Left lung (tissue), 10 donors: Measurements from ENCODE around the gene ALAS1. TPM values are rescaled to one million over a fixed set of nuclear protein-coding genes. Genes with fewer than 3 reads are reported as not detected.

Experiments
- ATAC-seq: fragments of 200-7000 bp; cut with Tn5 transposase; one replicate; pipeline ENCODE4 v1.9.1; 2020; ENCODE audit warnings: moderate library complexity
- DNase-seq, 4 donors: peaks; one replicate each; pipeline ENCODE4 v3.0.0-alpha.2; 2013 to 2020
- H3K27ac ChIP-seq, 2 donors: fragments of 200-600 bp; sonication (generic) in 1 of 2; one replicate each; pipeline versions ENCODE4 v1.5.0 to v1.8.0; 2020 to 2021
- H3K27me3 ChIP-seq, 2 donors: fragments of 200-600 bp; sonication (generic) in 1 of 2; one replicate each; pipeline versions ENCODE4 v1.5.0 to v1.8.0; 2020 to 2021
- H3K36me3 ChIP-seq, 2 donors: fragments of 200-600 bp; sonication (generic) in 1 of 2; one replicate each; pipeline versions ENCODE4 v1.5.0 to v1.8.0; 2020 to 2021
- H3K4me1 ChIP-seq, 2 donors: fragments of 200-600 bp; one replicate each; pipeline ENCODE4 v1.8.0; 2021
- H3K4me3 ChIP-seq, 2 donors: fragments of 200-600 bp; sonication (generic) in 1 of 2; one replicate each; pipeline versions ENCODE4 v1.5.0 to v1.8.0; 2020 to 2021; ENCODE audit warnings: mild to moderate bottlenecking in 1 of 2
- H3K9me3 ChIP-seq, 2 donors: fragments of 200-600 bp; sonication (generic) in 1 of 2; one replicate each; pipeline versions ENCODE4 v1.5.0 to v1.8.0; 2020 to 2021
- CTCF ChIP-seq, 2 donors: fragments of 200-600 bp; sonication (generic) in 1 of 2; IDR thresholded peaks; one replicate each; pipeline versions ENCODE4 v1.5.0 to v1.8.0; 2021; ENCODE audit warnings: antibody characterized with exemption in 2 of 2
- intact Hi-C, 2 donors: fragments of 100-400 bp; cut with DNase I; formaldehyde crosslinking; loops; one replicate each; pipeline versions ENCODE4 v1.11.2 to v1.14.2; 2022
- polyA plus RNA-seq, 6 donors: library from polyadenylated mRNA; unstranded; fragments of 120-200 nt; gene quantifications; one replicate each; pipeline ENCODE4 v1.2.1, GENCODE V29; 2013; ENCODE audit not compliant: insufficient read length in 6 of 6
- total RNA-seq, 2 donors: library from RNA; stranded (reverse); fragmentation: NEBNext Ultra II Directional; extraction: Animal tissue kit (Norgen Biotek cat#: 25700); gene quantifications; one replicate each; pipeline ENCODE4 v1.2.1, GENCODE V29; 2021
- donor health status: DM: no; HTN: yes; CAD: no.
- donor health status: DM: no; HTN: no; CAD: no.

The ALAS1 gene
- total and polyA plus RNA-seq, 8 donors = 31.6 to 70.1 (median 44.2) TPM

GRCh38 chr3:52172262-52172757, 25.6 kb upstream of the ALAS1 start:
- H3K4me1 ChIP-seq = peaks cover 0 to 4% of the 10 kb centered on the region in 2 donors
- DNase-seq = no peak
- H3K27me3 ChIP-seq = no peaks in the 10 kb centered on the region
- no peak for ATAC-seq
- intact Hi-C loops = no loop called here
- no peaks in the 10 kb centered on the region for H3K9me3 ChIP-seq
- TF ChIP-seq CTCF (IDR thresholded peaks at IDR 0.05) = no peak
- H3K36me3 ChIP-seq = no peaks in the 10 kb centered on the region
- no peak overlapping the region for H3K4me3 ChIP-seq
- H3K27ac ChIP-seq = no peak overlapping the region

DNA sequence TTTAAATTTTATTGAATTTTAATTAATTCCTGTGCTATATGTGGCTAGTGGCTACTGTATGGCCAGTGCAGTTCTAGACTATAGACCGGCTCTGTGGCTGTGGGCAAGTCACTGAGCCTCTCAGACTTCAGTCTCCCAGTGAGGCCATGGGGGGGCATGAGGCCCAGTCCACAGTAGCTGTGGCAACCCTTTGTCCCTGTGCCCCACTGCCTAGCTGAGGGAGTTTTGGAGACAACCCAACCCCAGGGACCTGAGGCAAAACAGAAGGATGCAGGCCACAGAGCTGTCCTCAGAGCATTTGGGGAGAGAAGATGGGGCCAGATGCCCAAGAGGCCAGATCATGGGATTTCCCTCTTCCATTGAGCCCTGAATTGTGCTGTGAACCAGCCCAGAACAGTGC, 24.9 kb upstream of the ALAS1 start:
- intact Hi-C loops = no loop called here
- no peaks in the 10 kb centered on the region for H3K27me3 ChIP-seq
- DNase-seq (no peak), ATAC-seq (no peak)
- no peak for TF ChIP-seq CTCF (IDR thresholded peaks at IDR 0.05)
- H3K4me3 ChIP-seq = no peak overlapping the region
- H3K9me3 ChIP-seq = no peaks in the 10 kb centered on the region
- H3K36me3 ChIP-seq = no peaks in the 10 kb centered on the region
- H3K4me1 ChIP-seq = peaks cover 0 to 4% of the 10 kb centered on the region in 2 donors
- H3K27ac ChIP-seq = no peak overlapping the region

GRCh38 chr3:52174896-52175295, 23.1 kb upstream of the ALAS1 start:
- ATAC-seq (no peak), DNase-seq (no peak)
- intact Hi-C loops = no loop called here
- no peak overlapping the region for H3K4me3 ChIP-seq
- H3K9me3 ChIP-seq = no peaks in the 10 kb centered on the region
- no peaks in the 10 kb centered on the region for H3K36me3 ChIP-seq
- H3K4me1 ChIP-seq = peaks cover 0 to 4% of the 10 kb centered on the region in 2 donors
- no peak for TF ChIP-seq CTCF (IDR thresholded peaks at IDR 0.05)
- H3K27ac ChIP-seq = no peak overlapping the region
- H3K27me3 ChIP-seq = no peaks in the 10 kb centered on the region

DNA sequence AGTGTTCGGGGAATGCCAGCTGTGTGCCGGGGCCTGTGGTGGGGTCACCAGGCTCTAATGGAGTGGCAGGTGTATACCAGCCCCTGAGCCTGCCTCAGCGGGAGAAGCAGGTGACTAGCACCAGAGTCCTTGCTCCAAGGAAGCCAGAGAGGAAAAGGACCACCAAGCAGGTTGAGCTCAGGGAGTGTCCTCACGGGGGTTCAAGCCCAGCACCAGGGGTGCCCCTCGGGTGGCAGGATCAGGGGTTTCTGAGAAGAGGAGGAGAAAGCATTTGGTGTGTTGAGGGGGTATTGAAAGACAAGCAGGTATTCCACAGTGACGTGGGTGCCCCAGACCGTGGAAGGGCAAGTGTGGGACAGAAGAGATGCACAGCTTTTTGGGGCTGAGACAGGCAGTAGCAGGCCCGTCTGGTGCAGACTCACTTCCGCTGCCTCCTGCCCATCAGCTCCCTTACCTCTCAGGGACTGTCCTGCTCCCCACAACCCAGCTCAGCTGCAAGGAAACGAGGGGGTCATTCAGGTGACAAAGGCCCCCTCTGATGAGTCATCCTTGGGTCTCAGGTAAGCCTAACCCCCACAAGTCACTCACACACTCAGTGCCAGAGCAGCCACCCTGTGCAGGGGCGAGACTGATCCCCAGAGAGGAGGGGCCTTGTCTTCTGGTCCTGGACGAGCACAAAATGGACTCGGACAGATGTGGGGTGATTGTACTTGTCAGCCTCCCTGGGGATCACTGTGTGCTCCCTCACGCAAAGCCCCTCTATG, 22.4 kb upstream of the ALAS1 start:
- no peak overlapping the region for H3K4me3 ChIP-seq
- ATAC-seq = no peak
- no peaks in the 10 kb centered on the region for H3K27me3 ChIP-seq
- no peaks in the 10 kb centered on the region for H3K36me3 ChIP-seq
- no peak for DNase-seq
- H3K27ac ChIP-seq = no peak overlapping the region
- H3K4me1 ChIP-seq = peaks cover 0 to 4% of the 10 kb centered on the region in 2 donors
- no peak for TF ChIP-seq CTCF (IDR thresholded peaks at IDR 0.05)
- H3K9me3 ChIP-seq = no peaks in the 10 kb centered on the region
- intact Hi-C loops = no loop called here

DNA sequence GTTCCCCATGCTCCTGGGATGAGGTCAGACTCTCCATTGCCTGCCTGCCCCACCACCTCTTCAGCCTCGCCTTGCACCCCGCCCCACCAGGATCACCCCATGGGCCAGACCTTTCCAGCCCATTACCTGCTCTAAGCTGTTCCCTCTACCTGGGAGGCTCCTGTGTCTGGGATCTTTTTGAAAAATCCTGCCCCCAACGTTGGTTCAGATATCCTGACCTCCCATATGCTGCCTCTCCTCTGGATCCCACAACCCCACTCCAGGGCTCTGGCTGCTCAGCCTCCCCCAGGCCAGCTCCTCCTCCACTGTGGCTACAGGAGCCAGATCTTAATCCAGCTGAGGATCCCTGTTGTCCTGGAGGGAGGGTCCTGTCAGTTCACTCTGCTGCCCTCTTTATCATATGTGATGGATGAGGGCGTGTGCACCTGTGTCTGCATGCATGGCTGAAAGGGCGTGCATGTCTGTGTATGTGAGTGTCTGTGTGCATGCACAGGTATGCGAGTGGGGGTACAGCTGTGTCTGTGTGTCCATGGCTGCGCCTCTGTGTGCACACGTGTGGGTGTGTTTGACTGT, 21.7 kb upstream of the ALAS1 start:
- Histone ChIP-seq H3K9me3 (no peaks in the 10 kb centered on the region), H3K4me1 (peaks cover 0 to 4% of the 10 kb centered on the region in 2 donors), H3K27ac (no peak overlapping the region), H3K4me3 (no peak overlapping the region), H3K27me3 (no peaks in the 10 kb centered on the region), H3K36me3 (no peaks in the 10 kb centered on the region)
- no peak for DNase-seq
- intact Hi-C loops = no loop called here
- ATAC-seq = no peak
- no peak for TF ChIP-seq CTCF (IDR thresholded peaks at IDR 0.05)
